NCI-H1436 (cell line): ENCODE results near the gene OSTN.
"Not testable (repeated sequence)": the region's sequence is repeated elsewhere in the genome, so short reads cannot be mapped to it uniquely, and the experiment has no call there.

Source experiments
- DNase-seq: peaks from one replicate; lab custom pipeline; 2025; lab: John Stamatoyannopoulos, UW

Gene OSTN

GRCh38 chr3:191198932-191199331 lies at the start of gene OSTN:
Gene OSTN (plus strand): TSS chr3:191199241. CDS start chr3:191212533, 13,292 bp downstream.
- DNase-seq: no peak

- DNase-seq: no peak
Measured at GRCh38 chr3:191151653-191152052, 47.4 kb upstream of the OSTN start.

GRCh38 chr3:191154827-191155226 lies 44.2 kb upstream of the OSTN start:
- no peak for DNase-seq

- no peak for DNase-seq
Measured at GRCh38 chr3:191158247-191158646, 40.8 kb upstream of the OSTN start.

GRCh38 chr3:191158815-191159214 lies 40.2 kb upstream of the OSTN start:
- no peak for DNase-seq

GRCh38 chr3:191165802-191166201 lies 33.2 kb upstream of the OSTN start:
- no peak for DNase-seq

GRCh38 chr3:191166368-191166767 lies 32.7 kb upstream of the OSTN start:
- DNase-seq: no peak

GRCh38 chr3:191169566-191169965 lies 29.5 kb upstream of the OSTN start:
- no peak for DNase-seq

- DNase-seq: no peak
Measured at GRCh38 chr3:191170097-191170496, 28.9 kb upstream of the OSTN start.

GRCh38 chr3:191175102-191175501 lies 23.9 kb upstream of the OSTN start:
- no peak for DNase-seq

- DNase-seq: no peak
Measured at GRCh38 chr3:191176038-191176785, 22.8 kb upstream of the OSTN start.

- not testable (repeated sequence) for DNase-seq
Measured at GRCh38 chr3:191185382-191185781, 13.7 kb upstream of the OSTN start.

- not testable (repeated sequence) for DNase-seq
Measured at GRCh38 chr3:191188246-191188645, 10.8 kb upstream of the OSTN start.

GRCh38 chr3:191192270-191192669 lies 6.8 kb upstream of the OSTN start:
- DNase-seq: not testable (repeated sequence)

- no peak for DNase-seq
Measured at GRCh38 chr3:191192941-191193340, 6.1 kb upstream of the OSTN start.

GRCh38 chr3:191197761-191198306 lies 1.2 kb upstream of the OSTN start:
- no peak for DNase-seq

GRCh38 chr3:191198480-191198879 lies 561 bp upstream of the OSTN start:
- no peak for DNase-seq

- DNase-seq: no peak
Measured at GRCh38 chr3:191210032-191210431, 11.0 kb downstream of the OSTN start.

- DNase-seq: no peak
Measured at GRCh38 chr3:191216510-191216909, 17.5 kb downstream of the OSTN start.

- DNase-seq: no peak
Measured at GRCh38 chr3:191217301-191217700, 18.3 kb downstream of the OSTN start.

GRCh38 chr3:191220908-191221307 lies 21.9 kb downstream of the OSTN start:
- DNase-seq: no peak

- no peak for DNase-seq
Measured at GRCh38 chr3:191221638-191222037, 22.6 kb downstream of the OSTN start.

GRCh38 chr3:191227541-191227940 lies 28.5 kb downstream of the OSTN start:
- no peak for DNase-seq

- no peak for DNase-seq
Measured at GRCh38 chr3:191234216-191234615, 35.2 kb downstream of the OSTN start.
